Neuronal stem cell (in vitro differentiated cells): ENCODE data around the gene ANKS6.
A peak's percentile ranks its signal among the peaks of the same experiment; 100 is the strongest.

ENCODE experiments used
- DNase-seq: peaks from one replicate; pipeline ENCODE4 v3.0.0-alpha.2; 2013; ENCODE audit warnings: low spot score
- H2AFZ ChIP-seq: one replicate; pipeline ENCODE4 v1.6.1; 2013; ENCODE audit warnings: mild to moderate bottlenecking, low read length, inconsistent platforms
- H2AK5ac ChIP-seq: 2 replicates; pipeline ENCODE4 v1.6.1; 2013; ENCODE audit warnings: low read depth, mild to moderate bottlenecking, inconsistent platforms, low read length, moderate library complexity, mixed read lengths
- H2BK120ac ChIP-seq: 2 replicates; pipeline ENCODE4 v1.6.1; 2013; ENCODE audit warnings: low read depth, mild to moderate bottlenecking, inconsistent platforms, low read length, moderate library complexity, mixed read lengths
- H2BK12ac ChIP-seq: one replicate; pipeline ENCODE4 v1.6.1; 2013; ENCODE audit warnings: low read length, inconsistent platforms
- H2BK15ac ChIP-seq: 2 replicates; pipeline ENCODE4 v1.6.1; 2013; ENCODE audit warnings: mild to moderate bottlenecking, low read length, inconsistent platforms, mixed read lengths
- H2BK5ac ChIP-seq: one replicate; pipeline ENCODE4 v1.6.1; 2013; ENCODE audit warnings: inconsistent platforms, mild to moderate bottlenecking, low read length, moderate library complexity
- H3K14ac ChIP-seq: one replicate; pipeline ENCODE4 v1.6.1; 2013; ENCODE audit warnings: low read length, inconsistent platforms
- H3K18ac ChIP-seq: 2 replicates; pipeline ENCODE4 v1.6.1; 2013; ENCODE audit warnings: low read length, inconsistent platforms
- H3K23ac ChIP-seq: 2 replicates; pipeline ENCODE4 v1.6.1; 2013; ENCODE audit warnings: low read depth, mild to moderate bottlenecking, mixed read lengths, low read length, inconsistent platforms; ENCODE audit not compliant: poor library complexity
- H3K27ac ChIP-seq: replicated peaks from 3 replicates; pipeline ENCODE4 v1.5.1; 2013; ENCODE audit warnings: low read length, inconsistent platforms
- H3K27me3 ChIP-seq, 3 experiments: 2 replicates each; pipeline ENCODE4 v1.6.1; 2013; ENCODE audit warnings: low read length in 3 of 3, mild to moderate bottlenecking in 2 of 3, inconsistent platforms in 1 of 3, low read depth in 1 of 3, mixed read lengths in 1 of 3, moderate library complexity in 1 of 3; ENCODE audit not compliant: control insufficient read depth in 3 of 3, insufficient read depth in 3 of 3
- H3K36me3 ChIP-seq, 2 donors: replicated peaks in 1 of 2; 2 replicates each; pipeline ENCODE4 v1.6.1; 2013; ENCODE audit warnings: low read length in 2 of 2; ENCODE audit not compliant: control insufficient read depth in 2 of 2, insufficient read depth in 2 of 2
- H3K4ac ChIP-seq: 2 replicates; pipeline ENCODE4 v1.6.1; 2013; ENCODE audit warnings: inconsistent platforms, mild to moderate bottlenecking, low read length, moderate library complexity
- H3K4me1 ChIP-seq, 2 donors: 1 replicate in 1 of 2; 2 replicates in 1 of 2; pipeline ENCODE4 v1.6.1; 2013; ENCODE audit warnings: low read length in 2 of 2, low read depth in 1 of 2; ENCODE audit not compliant: control insufficient read depth in 2 of 2, insufficient read depth in 1 of 2
- H3K4me2 ChIP-seq: one replicate; pipeline ENCODE4 v1.6.1; 2013; ENCODE audit warnings: mild to moderate bottlenecking, low read length, inconsistent platforms; ENCODE audit not compliant: insufficient read depth, poor library complexity, severe bottlenecking
- H3K4me3 ChIP-seq, 2 donors: 2 replicates each; pipeline ENCODE4 v1.5.1; 2013; ENCODE audit warnings: low read length in 2 of 2, mild to moderate bottlenecking in 2 of 2, inconsistent platforms in 1 of 2, moderate library complexity in 1 of 2
- H3K79me1 ChIP-seq: one replicate; pipeline ENCODE4 v1.6.1; 2013; ENCODE audit warnings: low read depth, mild to moderate bottlenecking, inconsistent platforms, low read length, moderate library complexity
- H3K9ac ChIP-seq: one replicate; pipeline ENCODE4 v1.6.1; 2013; ENCODE audit warnings: mild to moderate bottlenecking, low read depth, low read length, inconsistent platforms; ENCODE audit not compliant: poor library complexity
- H3K9me3 ChIP-seq, 2 donors: replicated peaks in 1 of 2; 2 replicates each; pipeline versions ENCODE3 to v1.6.1; 2013; ENCODE audit warnings: low read length in 2 of 2, mild to moderate bottlenecking in 2 of 2, inconsistent platforms in 1 of 2, low read depth in 1 of 2, mixed read lengths in 1 of 2, moderate library complexity in 1 of 2; ENCODE audit not compliant: control insufficient read depth in 2 of 2, insufficient read depth in 1 of 2
- H4K8ac ChIP-seq: one replicate; pipeline ENCODE4 v1.6.1; 2013; ENCODE audit warnings: low read depth, mild to moderate bottlenecking, inconsistent platforms, low read length, moderate library complexity
- H4K91ac ChIP-seq: one replicate; pipeline ENCODE4 v1.6.1; 2013; ENCODE audit warnings: low read length, low read depth, mild to moderate bottlenecking, inconsistent platforms; ENCODE audit not compliant: poor library complexity
- WGBS, 2 donors: extraction: QIAGEN DNeasy Blood & Tissue Kit; methylation state at CpG; one replicate each; pipeline ENCODE4 v1.1.7; 2013; ENCODE audit warnings: missing lambda C conversion rate in 2 of 2, mixed read lengths in 1 of 2; ENCODE audit not compliant: insufficient read length in 2 of 2, insufficient replicate concordance in 1 of 2; ENCODE audit errors: extremely low coverage in 2 of 2; 5-methylcytosine and 5-hydroxymethylcytosine counted together

ANKS6 gene

GRCh38 chr9:98809311-98810101 lies 13.2 kb upstream of the ANKS6 start:
- Histone ChIP-seq H2BK15ac (no peak overlapping the region), H2AK5ac (no peak overlapping the region), H3K4ac (no peak overlapping the region), H2BK12ac (no peak overlapping the region), H3K36me3 (no peaks in the 10 kb centered on the region), H3K14ac (no peak overlapping the region), H3K18ac (no peak overlapping the region), H3K4me3 (no peak overlapping the region), H3K23ac (no peak overlapping the region), H3K9ac (no peak overlapping the region), H3K27me3 (peaks cover 0 to 47% (median 0%) of the 10 kb centered on the region in 3 experiments), H2BK5ac (no peak overlapping the region), H4K8ac (no peak overlapping the region), H2AFZ (peak overlapping the region; percentile 9), H3K9me3 (no peaks in the 10 kb centered on the region), H2BK120ac (no peak overlapping the region), H3K27ac (peak overlapping the region; percentile 66), H4K91ac (no peak overlapping the region), H3K4me1 (peaks cover 16 to 21% of the 10 kb centered on the region in 2 donors), H3K79me1 (no peaks in the 10 kb centered on the region), H3K4me2 (peak overlapping the region; percentile 12)
- peak; percentile 55 for DNase-seq
- no CpG with 5 or more reads among the region's 9 CpGs for WGBS, 2 donors

DNA sequence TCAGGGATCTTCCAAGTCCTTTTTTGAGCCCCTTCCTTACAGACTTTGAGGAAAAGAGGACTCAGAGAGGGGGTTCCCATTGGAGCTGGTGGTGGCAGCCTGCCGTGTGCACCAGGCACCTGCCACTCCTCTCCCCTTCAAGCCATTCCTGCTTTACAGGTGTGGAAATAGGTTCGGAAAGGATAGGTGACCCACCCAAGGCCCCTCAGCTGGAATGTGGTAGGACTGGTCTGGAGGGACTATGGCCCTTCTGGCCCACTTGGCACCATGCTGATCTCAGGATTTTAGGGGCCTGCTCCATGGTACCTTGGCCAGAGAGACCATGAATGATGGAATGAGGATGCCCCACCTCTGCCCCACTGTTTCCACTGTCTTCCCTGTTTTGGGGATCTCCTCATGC lies 12.5 kb upstream of the ANKS6 start:
- Histone ChIP-seq H2BK5ac (no peak overlapping the region), H4K8ac (no peak overlapping the region), H3K14ac (no peak overlapping the region), H2AFZ (no peak overlapping the region), H2BK120ac (no peak overlapping the region), H3K9me3 (no peaks in the 10 kb centered on the region), H2BK15ac (no peak overlapping the region), H3K18ac (no peak overlapping the region), H3K23ac (no peak overlapping the region), H3K9ac (no peak overlapping the region), H3K79me1 (no peaks in the 10 kb centered on the region), H3K36me3 (no peaks in the 10 kb centered on the region), H2AK5ac (peak overlapping the region; percentile 9), H3K4me2 (no peak overlapping the region), H4K91ac (no peak overlapping the region), H3K4ac (no peak overlapping the region), H3K4me3 (no peak overlapping the region), H3K27ac (no peak overlapping the region), H2BK12ac (no peak overlapping the region), H3K27me3 (peaks cover 0 to 53% (median 0%) of the 10 kb centered on the region in 3 experiments), H3K4me1 (peaks cover 16 to 21% of the 10 kb centered on the region in 2 donors)
- no CpG with 5 or more reads among the region's 2 CpGs for WGBS, 2 donors
- DNase-seq = no peak

DNA sequence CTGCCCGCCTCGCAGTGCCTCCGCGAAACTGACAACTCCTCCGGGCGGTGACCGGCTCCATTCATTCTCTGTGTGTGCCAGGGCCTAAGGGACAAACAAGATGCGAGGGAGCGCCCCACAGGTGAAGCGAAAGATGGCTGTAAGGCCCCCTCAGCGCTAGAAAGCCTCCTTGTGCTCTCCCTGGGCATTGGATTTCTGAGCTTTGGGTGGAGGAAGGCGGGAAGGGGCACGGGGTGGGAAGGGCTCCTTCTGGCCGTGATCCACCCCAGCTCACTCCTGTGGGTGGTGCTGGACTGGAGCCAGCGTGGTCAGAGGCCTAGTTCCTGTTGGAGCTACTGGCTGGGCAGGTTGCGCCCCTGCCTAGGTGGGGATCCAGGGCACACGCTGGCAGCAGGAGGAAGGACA lies 12.1 kb upstream of the ANKS6 start:
- Histone ChIP-seq H2AFZ (peak overlapping the region; percentile 93), H2BK15ac (no peak overlapping the region), H3K18ac (peak overlapping the region; percentile 1), H3K4me2 (peak overlapping the region; percentile 95), H3K4me1 (peaks cover 16 to 21% of the 10 kb centered on the region in 2 donors), H4K91ac (no peak overlapping the region), H3K4me3 (peak overlapping the region; percentile 54 to 89), H2BK12ac (no peak overlapping the region), H3K27me3 (peaks cover 0 to 58% (median 0%) of the 10 kb centered on the region in 3 experiments), H4K8ac (no peak overlapping the region), H3K79me1 (no peaks in the 10 kb centered on the region), H3K36me3 (no peaks in the 10 kb centered on the region), H3K23ac (peak overlapping the region; percentile 62), H3K9ac (peak overlapping the region; percentile 24), H2BK5ac (no peak overlapping the region), H3K14ac (peak overlapping the region; percentile 42), H2BK120ac (no peak overlapping the region), H3K27ac (no peak overlapping the region), H3K4ac (no peak overlapping the region), H2AK5ac (peak overlapping the region; percentile 30), H3K9me3 (no peaks in the 10 kb centered on the region)
- no peak for DNase-seq
- WGBS, 2 donors = no CpG with 5 or more reads among the region's 17 CpGs

DNA sequence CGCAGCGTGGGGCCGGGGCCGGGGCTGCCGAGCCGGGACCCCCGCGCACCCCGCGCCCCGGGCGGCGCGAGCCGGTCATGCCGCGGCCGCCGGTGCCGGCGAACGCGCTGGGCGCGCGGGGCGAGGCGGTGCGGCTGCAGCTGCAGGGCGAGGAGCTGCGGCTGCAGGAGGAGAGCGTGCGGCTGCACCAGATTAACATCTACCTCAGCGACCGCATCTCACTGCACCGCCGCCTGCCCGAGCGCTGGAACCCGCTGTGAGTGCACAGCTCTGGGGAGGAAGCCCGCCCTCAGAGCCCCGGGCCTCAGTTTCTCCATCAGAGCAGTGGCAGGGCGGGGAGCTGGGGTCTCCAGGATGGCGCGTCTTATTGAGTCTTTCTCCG lies 11.4 kb upstream of the ANKS6 start:
- DNase-seq = no peak

More for the DNA sequence above, 11.4 kb upstream of the ANKS6 start:
- peak overlapping the region; percentile 54 to 89 for H3K4me3 ChIP-seq
- H3K36me3 ChIP-seq = no peaks in the 10 kb centered on the region
- no peak overlapping the region for H3K4ac ChIP-seq
- peak overlapping the region; percentile 93 for H2AFZ ChIP-seq
- no peak overlapping the region for H2BK15ac ChIP-seq
- no peaks in the 10 kb centered on the region for H3K9me3 ChIP-seq
- H3K9ac ChIP-seq = peak overlapping the region; percentile 90
- H3K18ac ChIP-seq = peak overlapping the region; percentile 95
- no peak overlapping the region for H2BK12ac ChIP-seq
- no peaks in the 10 kb centered on the region for H3K79me1 ChIP-seq
- peak overlapping the region; percentile 95 for H3K4me2 ChIP-seq
- no peak overlapping the region for H2AK5ac ChIP-seq
- H3K27ac ChIP-seq = no peak overlapping the region
- no peak overlapping the region for H3K14ac ChIP-seq
- H2BK5ac ChIP-seq = no peak overlapping the region
- no peak overlapping the region for H2BK120ac ChIP-seq
- H3K4me1 ChIP-seq = peaks cover 16 to 21% of the 10 kb centered on the region in 2 donors
- H3K23ac ChIP-seq = peak overlapping the region; percentile 32
- no peak overlapping the region for H4K91ac ChIP-seq
- H3K27me3 ChIP-seq = peaks cover 0 to 64% (median 0%) of the 10 kb centered on the region in 3 experiments
- H4K8ac ChIP-seq = no peak overlapping the region
- no CpG with 5 or more reads among the region's 46 CpGs for WGBS, 2 donors
